ENCODE data around the gene SUCLG2.

DNA sequence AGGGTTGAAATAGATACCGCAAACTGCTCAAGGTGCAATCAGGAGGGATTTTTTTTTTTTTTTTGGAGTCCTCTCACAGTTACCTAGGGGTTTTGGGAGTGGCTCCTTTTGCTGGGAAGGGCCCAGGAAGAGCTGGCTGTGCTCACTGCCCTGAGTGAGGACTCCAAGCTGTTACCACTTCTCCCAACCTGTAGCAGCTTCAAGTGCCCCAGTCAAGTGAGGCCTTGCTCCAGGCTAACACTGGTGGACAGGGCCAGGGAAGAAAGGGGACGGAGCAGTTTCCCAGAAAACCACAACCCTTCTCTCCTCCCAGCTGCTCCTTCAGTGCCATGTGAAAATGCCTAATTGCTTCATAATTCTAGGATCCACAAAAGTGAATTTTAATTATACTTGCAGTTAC is 274.3 kb downstream of the SUCLG2 start:
- TF ChIP-seq NR2F1 (conservative IDR thresholded peaks at IDR 0.05): no peak
- TF ChIP-seq EZH2 (IDR thresholded peaks at IDR 0.05; ENCODE audit: borderline replicate concordance, control insufficient read depth, low read depth, low read length): no peak
- TF ChIP-seq FOS (IDR thresholded peaks at IDR 0.05; ENCODE audit: borderline replicate concordance, extremely low read depth, insufficient read length): no peak
- TF ChIP-seq, protein P1, sequence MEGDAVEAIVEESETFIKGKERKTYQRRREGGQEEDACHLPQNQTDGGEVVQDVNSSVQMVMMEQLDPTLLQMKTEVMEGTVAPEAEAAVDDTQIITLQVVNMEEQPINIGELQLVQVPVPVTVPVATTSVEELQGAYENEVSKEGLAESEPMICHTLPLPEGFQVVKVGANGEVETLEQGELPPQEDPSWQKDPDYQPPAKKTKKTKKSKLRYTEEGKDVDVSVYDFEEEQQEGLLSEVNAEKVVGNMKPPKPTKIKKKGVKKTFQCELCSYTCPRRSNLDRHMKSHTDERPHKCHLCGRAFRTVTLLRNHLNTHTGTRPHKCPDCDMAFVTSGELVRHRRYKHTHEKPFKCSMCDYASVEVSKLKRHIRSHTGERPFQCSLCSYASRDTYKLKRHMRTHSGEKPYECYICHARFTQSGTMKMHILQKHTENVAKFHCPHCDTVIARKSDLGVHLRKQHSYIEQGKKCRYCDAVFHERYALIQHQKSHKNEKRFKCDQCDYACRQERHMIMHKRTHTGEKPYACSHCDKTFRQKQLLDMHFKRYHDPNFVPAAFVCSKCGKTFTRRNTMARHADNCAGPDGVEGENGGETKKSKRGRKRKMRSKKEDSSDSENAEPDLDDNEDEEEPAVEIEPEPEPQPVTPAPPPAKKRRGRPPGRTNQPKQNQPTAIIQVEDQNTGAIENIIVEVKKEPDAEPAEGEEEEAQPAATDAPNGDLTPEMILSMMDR (IDR thresholded peaks at IDR 0.05 in 2 of 3, conservative IDR thresholded peaks at IDR 0.05 in 1 of 3; ENCODE audit: control insufficient read depth in 2 of 3, extremely low read depth in 1 of 3, insufficient read depth in 1 of 3, low read depth in 3 of 3, low read length in 3 of 3): no peak
